SK-N-SH treated with all-trans-retinoic acid at 6 μM for 48 hours (cell line): ENCODE results near the gene ANKRD18A.

ENCODE experiments used
- ARNTL ChIP-seq: fragments of 450-650 bp; formaldehyde crosslinking; IDR thresholded peaks from 2 replicates; pipeline ENCODE4 v1.5.0; 2020; ENCODE audit warnings: low read depth, mild to moderate bottlenecking, moderate library complexity, borderline replicate concordance
- OSR1 ChIP-seq: fragments of 250-450 bp; sonication (Bioruptor Pico); IDR thresholded peaks from 2 replicates; pipeline ENCODE4 v1.8.0; 2022; ENCODE audit warnings: moderate library complexity, mild to moderate bottlenecking, inconsistent platforms
- PATZ1 ChIP-seq: fragments of 250-450 bp; sonication (Bioruptor Pico); IDR thresholded peaks from 2 replicates; pipeline ENCODE4 v1.8.0; 2020; ENCODE audit warnings: mild to moderate bottlenecking, moderate library complexity, borderline replicate concordance
- SNAI2 ChIP-seq: fragments of 250-450 bp; sonication (Bioruptor Pico); IDR thresholded peaks from 2 replicates; pipeline ENCODE4 v1.5.0; 2020; ENCODE audit warnings: mild to moderate bottlenecking, moderate library complexity
- TSHZ2 ChIP-seq: fragments of 250-450 bp; sonication (Bioruptor Pico); IDR thresholded peaks from 2 replicates; pipeline ENCODE4 v1.5.0; 2020; ENCODE audit warnings: mild to moderate bottlenecking, moderate library complexity

DNA sequence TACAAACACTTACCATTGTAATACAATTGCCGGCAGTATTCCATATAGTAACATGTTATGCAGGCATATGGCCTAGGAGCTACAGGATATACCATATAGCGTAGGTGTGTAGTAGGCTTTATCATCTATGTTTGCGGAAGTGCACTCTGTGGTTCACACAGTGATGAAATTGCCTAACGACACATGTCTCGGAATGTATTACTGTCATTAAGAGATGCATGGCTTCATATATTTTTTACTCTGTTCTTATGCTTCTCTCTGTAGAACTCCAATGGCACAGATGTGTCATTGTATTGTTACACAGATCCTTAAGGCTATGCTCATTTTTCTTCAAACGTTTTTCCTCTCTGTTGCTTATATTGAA lies 19.2 kb upstream of the ANKRD18A start:
- TF ChIP-seq PATZ1 (CRISPR knock-in tag) (no peak), ARNTL (CRISPR knock-in tag) (no peak), OSR1 (CRISPR knock-in tag) (no peak), SNAI2 (no peak), TSHZ2 (CRISPR knock-in tag) (no peak)
